ENCODE data around the gene ST6GALNAC2. TPM values are rescaled to one million over a fixed set of nuclear protein-coding genes. Genes with fewer than 3 reads are reported as not detected.
A peak's percentile ranks its signal among the peaks of the same experiment; 100 is the strongest.

ST6GALNAC2 gene
- total RNA-seq, 1 donor from 2014 or later = 24.0 TPM

DNA sequence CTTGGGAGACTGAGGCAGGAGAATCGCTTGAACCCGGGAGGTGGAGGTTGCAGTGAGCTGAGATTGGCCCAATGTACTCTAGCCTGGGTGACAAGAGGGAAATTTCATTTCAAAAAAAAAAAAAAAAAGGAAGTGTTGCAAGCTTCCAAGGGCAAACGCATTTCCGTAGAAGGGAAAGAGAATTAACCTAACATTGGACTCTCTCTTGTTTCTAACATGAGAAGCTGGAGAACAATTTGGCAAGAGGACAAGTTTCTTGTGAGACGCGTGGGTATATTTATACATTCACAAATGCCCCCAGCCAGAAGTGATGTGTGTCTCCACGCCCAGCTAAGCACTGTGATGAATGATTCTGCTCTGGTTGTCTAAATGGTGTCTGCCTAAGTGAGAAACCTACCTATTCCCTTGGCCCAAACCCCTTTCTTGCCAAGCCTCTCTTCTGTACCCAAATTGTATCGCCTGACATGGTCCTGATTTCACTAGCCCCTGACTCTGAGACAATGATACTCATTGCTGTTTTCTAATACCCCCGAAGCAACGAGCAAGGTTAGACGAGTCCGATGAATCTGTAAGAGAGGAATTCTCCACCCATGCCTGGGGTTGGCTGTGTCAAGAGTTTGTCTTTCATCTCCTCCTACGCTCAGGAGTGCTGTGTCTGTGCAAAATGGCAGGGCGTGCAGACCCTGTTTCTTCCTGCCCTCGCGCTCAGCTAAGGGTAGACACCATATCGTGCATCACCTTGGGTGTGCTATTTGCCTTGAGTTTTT, 14.2 kb upstream of the ST6GALNAC2 start:
- no peak for ATAC-seq

DNA sequence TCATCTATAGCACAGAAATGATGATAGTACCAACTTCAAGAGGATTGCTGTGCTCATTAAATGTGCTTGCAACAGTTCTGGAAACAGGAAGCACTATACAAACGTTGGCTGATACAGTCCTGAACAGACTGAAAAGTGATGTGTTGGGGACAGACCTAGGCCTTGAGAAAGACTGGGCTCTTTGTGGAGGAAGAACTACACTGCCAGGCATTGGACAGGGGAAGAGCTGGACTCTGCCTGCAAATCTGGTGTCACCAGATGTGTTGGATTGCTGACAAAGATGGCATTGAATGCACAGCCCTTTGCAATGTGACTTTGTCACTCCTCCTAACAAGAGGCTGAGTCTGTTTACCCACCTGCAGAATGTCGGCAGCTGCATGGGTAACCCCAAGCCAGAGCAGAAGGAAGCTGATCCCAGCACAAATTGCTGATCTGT, 12.4 kb upstream of the ST6GALNAC2 start:
- no peak for ATAC-seq

DNA sequence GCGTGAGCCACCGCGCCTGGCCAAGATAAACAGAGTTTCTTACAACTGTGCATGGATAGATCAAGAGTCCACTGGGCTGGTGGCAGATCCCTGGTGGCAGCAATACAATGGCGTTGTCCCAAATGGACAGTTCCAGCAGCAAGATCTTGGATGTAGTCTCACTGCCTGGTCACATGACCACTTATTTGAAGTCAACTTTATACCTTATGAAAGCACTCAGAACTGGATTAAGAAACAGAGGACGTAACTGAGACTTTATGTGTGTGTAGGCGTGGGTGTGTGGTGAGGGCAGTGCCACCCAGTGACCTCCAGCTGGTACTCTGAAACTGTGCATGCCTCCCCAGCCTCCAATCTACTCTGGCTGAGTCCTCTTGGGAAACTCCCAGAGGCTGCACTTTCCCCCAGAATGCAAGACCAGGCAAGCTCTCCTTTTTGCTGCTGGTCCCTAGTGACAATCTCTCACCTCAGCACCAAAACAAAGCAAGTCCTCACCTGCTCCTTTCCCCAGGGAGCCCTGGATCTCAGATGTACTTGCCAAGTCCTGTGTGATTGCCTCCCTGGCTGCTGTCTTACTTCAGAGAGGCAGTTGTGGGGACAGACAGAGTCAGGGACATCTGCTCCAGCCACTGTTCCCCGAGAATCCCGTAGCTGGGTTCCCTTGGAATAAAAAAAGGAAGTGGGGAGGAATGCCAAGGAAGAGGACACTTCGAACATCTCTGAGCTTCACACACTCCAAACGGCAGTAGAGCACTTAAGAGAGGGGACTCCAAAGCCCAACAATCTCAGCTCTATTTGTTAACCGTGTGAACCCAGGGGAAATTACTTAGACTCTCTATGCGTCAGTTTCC, 11.7 kb upstream of the ST6GALNAC2 start:
- peak; percentile 89 for ATAC-seq

DNA sequence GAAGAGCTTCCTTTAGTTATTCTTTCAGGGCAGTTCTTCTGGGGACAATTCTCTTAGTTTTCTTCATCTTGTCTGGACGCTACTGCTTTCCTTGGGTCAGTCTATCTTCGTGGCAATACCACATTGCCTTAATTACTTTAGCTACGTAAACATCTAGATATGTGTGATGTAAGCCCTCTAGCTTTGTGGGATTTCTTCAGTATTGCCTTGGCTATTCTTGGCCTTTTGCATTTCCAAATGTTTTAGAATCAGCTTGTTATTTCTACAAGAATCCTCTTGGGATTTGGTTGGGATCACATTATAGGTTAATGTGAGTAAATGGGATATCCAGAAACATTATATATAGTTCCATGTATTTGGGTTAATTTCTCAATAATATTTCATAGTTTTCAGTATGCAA, 9.0 kb upstream of the ST6GALNAC2 start:
- ATAC-seq = no peak

DNA sequence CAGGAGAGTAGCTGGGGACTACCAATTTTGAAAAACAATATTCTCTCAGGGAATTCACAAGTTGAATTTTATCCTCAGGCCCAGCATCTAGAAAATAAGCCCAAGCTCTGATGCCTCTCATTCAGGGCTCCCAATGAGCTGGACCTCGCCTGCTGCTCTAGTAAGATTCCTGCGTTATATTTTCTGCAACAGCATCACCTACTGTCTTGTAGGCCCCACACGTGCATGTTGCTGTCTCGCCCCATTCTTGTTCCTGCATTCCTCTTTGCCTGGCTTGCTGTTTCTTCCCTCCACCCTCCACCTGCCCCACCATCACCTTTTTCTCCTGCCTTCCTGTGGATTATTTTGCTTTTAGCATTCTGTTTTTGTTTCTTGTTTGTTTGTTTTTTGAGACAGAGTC, 8.3 kb upstream of the ST6GALNAC2 start:
- ATAC-seq = no peak

DNA sequence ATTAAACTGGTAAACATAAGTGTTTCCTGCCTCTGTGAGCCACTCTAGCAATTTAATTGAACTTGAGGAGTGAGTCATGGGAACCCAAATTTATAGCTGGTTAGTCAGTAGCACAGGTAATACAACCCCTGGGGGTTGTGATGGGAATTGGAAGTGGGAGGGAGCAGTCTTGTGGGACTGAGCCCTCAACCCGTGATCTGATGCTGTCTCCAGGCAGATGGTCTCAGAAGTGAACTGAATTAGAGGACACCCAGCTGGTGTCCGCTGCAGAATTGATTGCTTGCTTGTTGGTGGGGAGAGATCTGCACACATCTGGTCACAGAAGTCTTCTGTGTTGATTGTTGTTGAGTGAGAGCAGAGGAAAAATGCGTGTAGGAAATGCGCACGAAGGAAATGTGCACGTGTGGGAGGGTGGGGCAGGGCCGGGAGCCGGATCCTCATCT, 7.7 kb upstream of the ST6GALNAC2 start:
- ATAC-seq = peak; percentile 77

DNA sequence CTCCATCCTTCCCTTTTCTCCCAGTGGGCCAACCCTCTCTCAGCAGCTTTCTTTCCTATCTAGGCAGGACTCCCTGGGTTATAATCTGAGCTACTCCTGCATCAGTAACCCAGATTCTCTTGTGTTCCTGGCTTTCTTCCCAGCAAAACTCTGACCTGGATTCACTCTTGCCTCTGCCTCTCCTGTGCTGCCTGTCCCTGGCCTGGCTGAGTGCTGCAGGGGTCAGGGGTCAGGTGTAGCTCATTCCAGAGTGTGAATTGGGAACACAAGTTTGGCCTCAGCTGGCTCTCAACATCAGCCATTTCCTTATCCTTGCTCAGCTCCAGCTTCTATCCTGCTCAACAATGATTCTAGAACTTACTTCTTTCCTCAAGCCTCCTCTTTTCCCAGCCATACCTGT, 2.5 kb upstream of the ST6GALNAC2 start:
- ATAC-seq = no peak

DNA sequence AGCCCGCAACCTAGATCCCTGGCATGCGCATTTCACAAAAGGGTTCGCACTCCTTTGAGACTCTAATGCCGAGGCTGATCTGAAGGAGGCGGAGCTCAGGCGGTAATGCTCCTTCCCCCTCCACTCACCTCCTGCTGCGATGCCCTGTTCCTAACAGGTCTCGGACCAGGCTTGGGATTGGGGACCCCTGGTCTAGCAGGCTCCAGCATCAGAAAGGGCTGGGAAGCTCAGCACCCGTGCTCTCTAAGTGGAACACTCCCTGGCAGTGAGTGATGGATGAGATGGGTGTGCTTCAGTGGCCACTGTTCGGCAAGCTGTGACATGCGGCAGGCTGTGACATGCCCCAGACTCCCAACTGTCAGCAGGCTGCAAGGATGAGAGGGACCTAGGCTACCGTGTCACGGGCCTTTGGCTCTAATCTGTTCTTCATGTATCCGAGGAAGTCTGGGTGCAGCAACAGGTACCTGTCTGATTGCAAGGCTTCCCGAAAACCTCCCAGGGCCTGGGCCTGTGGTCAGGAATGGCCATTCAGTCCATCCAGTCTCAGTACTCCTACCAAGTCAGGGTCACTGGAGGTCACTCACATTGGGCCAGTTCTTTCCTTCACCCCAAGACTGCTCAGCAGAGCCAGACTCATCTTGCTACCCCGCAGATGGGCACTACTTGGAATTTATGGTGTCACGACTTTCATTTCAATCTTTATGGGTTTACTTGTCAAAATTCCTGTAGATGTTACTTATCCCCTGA, 1.3 kb upstream of the ST6GALNAC2 start:
- ATAC-seq = peak; percentile 81

DNA sequence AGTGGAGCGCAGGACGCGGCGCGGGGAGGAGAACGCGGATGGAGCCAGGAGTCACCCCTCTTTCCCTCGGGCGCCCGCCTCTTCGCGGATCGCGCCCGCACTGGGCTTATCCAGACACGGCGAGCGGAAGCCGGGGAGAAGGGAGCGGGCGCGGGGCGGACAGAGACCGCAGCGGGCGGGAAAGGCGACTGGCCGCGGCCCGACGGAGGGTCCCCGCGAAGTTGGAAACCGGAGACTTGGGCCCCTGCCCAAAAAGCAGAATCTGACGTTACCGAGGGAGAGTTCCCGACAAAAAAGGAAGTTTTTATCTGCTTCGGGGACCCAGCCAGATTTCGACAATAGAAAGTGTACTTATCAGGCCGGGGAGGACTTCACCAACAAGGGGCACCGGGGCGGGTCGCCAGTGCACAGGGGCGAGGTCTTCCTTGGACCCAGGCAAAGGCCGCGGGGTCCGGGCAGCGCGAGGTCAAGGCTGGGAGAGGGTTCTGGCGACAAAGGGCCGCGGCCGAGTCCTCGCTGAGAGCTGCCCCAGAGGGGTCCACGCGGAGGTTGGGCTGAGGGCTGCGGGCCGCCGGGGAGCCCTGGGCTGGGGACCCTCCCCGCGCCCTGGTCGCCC, 519 bp downstream of the ST6GALNAC2 start:
- peak; percentile 32 for ATAC-seq

DNA sequence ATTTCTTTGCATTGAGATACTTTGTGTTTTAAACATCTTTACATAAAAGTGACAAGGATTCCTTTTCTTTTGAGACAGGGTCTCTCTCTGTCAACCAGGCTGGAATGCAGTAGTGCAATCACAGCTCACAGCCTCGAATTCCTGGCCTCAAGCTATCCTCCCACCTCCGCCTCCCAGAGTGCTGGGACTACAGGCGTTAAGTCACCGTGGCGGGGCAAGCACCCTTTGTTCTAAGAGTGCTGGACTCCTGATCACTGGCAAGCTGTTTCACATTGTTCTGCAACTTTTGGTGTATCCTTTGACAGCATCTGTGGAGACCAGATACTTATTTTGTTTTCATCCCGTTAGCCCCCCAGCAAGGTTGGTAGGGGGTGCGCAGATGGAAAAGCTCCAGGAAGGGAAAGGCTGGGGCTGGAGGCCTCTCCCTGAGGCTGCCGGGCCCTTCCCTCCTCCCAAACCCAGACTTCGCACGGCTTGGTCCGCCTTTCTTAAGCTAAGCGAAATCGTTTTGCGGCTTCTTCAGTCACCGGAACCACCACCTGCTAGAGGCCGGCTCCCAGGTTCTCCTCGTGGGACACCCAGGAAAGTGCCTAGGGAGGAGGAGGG, 1.1 kb downstream of the ST6GALNAC2 start:
- ATAC-seq = no peak

DNA sequence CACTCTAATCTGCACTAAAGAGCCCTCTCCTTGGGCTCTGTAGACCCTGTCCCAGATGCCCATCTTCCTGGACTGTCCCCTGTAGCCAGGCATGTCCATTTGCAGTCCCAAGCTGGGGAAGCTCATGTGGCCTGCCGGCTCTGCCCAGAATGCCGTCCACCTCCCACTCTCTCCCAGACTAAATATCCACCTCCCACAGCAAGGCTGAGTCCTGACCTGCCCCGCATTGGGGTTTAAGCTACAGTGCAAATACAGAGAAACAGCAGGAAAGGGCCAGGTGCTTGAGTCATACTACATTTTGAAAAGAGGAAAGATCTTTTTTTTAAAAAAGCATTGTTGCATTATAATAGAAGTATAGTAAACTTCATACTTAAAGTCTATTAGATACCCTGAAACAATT, 3.0 kb downstream of the ST6GALNAC2 start:
- ATAC-seq = peak; percentile 31

DNA sequence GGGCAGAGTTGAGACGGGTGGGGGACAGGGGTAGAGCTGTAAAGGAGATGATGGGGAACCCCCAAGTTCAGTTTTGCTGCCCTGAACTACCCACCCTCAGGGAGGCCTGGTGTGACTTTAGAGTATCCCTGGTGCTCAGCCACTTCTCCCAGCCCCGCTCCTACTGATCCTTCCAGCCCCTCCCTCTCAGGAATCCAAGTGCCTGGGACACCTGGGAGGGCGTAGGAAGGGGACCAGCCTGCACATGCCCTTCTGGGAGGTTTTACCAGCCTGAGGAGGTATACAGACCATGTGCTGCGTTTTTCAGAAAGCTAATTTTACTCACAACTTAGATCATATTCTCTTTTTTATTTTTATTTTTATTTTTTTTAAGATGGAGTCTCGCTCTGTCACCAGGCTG, 4.1 kb downstream of the ST6GALNAC2 start:
- ATAC-seq = peak; percentile 47

DNA sequence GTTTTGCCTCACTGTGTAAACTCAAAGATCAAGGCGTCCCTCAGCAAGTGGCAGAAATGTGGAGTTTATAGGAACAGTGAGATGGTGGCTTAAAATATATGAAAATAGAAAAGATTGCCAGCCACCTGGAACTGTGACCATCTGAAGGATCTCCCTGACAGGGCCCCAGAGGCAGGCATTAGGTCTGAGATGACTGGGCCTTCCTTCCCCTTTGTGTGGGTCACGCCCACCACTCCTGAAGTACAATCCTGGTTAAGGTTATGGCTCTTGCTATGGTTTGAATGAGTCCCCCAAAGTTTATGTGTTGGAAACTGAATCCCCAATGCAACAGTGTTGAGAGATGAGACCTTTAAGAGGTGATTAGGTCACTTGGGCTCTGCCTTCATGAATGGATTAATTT, 6.4 kb downstream of the ST6GALNAC2 start:
- no peak for ATAC-seq

DNA sequence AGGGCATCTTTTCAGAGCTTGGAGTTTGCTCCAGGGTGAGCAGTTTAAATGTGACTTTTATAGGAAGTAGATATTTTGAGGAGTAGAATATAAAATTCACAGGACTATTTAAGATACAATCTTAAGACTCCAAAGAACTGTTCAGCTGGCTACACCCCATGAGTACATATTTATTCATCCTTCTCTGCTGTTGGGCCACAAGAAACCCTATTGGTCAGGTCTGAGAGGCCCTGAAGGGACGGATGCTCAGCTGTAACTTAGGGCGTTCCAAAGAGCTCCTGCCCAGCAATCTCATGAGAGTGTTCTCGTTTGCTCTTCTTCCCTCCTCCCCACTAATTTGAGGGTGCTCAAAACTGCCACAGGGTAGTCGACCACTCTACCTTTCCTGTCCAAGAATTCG, 7.3 kb downstream of the ST6GALNAC2 start:
- ATAC-seq = peak; percentile 48

DNA sequence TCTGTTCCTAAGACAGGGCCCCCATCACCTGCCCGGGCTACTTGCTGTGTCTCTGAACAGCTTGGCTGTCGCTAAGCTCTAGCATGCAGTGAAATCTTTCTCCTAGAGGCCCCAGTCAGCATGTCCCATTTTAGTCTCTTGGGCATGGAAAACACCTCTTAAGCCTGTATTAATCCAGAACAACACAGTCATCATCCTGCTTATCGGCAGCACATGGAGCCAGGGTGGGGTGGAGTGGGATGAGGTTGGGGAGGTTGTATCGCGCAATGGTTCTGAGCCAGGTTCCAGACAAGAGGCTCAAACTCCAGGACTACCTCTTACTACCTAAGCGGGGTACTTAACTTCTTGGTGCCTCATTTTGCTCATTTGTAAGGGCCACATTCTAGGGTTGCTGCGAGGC, 7.8 kb downstream of the ST6GALNAC2 start:
- ATAC-seq = no peak

DNA sequence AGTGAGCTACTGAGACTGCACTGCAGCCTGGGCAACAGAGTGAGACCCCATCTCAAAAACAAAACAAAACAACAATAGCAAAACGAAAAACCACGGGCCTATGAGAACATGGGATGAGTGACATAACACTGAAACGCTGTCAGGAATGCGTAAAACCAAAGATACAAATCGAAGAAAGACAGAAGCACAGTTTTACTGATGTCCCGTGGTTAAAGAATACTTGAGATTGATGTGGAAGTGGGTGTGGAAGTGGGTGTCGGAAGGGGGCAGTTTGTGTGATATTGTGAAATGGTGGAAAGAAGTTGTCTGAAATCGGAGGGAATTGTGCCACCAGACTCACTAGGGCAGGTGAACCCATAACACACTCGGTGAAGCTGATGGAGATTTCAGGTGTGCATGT, 9.5 kb downstream of the ST6GALNAC2 start:
- no peak for ATAC-seq

DNA sequence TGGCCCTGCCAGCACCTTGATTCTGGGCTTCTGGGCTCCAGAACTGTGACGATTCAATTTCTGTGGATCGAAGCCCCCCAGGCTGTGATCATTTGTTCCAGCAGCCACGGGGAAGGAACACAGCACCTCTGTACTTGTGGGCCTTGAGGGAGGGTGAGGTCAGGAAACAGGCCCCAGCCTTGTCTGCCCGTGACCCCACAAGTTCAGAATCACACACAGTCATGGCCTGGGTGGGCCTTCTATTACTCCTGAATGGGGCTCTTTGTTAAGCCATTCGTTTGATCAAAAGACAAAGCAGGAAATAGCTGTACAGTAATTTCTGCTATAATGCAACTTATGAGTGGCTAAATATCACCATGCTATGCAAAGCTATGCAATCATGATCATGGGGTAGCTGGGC, 10.1 kb downstream of the ST6GALNAC2 start:
- no peak for ATAC-seq

DNA sequence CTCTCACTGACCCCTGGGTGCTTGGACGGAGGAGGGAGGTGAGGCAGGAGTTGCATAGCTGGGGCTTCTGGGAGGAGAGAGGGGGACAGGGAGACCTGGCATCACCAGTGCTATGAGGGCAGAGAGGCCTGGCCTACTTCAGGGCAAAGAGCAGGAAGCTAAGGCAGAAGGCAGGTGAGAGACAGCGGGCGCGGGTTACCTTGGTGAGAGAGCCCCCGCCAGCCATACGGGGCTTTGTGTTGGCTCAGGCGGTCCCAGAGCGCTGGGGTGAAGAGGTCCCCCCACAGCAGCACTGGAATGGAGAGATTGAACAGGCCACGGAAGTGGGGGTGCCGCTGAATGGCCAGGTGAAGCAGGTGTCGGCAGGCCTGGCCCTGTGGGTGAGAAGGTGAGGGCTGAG, 11.5 kb downstream of the ST6GALNAC2 start:
- no peak for ATAC-seq

DNA sequence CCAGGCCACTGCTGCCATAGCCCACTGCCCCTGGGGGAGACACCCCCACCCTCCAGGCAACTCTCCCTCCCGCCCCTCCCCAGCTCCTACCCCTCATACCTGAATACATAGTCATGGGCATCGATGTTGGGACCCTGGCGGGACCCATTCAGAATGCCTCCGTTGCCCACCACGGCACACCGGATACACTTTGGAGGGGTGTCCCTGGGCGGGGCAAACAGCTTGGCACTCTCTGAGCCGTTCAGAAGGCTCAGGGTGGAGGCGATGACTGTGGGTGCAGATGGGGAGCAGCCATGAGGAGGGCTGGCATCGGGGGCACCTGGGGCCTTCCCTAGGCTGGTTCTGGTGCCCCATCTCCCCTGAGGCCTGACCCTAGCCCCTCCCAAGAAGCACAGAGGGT, 12.6 kb downstream of the ST6GALNAC2 start:
- ATAC-seq = no peak

DNA sequence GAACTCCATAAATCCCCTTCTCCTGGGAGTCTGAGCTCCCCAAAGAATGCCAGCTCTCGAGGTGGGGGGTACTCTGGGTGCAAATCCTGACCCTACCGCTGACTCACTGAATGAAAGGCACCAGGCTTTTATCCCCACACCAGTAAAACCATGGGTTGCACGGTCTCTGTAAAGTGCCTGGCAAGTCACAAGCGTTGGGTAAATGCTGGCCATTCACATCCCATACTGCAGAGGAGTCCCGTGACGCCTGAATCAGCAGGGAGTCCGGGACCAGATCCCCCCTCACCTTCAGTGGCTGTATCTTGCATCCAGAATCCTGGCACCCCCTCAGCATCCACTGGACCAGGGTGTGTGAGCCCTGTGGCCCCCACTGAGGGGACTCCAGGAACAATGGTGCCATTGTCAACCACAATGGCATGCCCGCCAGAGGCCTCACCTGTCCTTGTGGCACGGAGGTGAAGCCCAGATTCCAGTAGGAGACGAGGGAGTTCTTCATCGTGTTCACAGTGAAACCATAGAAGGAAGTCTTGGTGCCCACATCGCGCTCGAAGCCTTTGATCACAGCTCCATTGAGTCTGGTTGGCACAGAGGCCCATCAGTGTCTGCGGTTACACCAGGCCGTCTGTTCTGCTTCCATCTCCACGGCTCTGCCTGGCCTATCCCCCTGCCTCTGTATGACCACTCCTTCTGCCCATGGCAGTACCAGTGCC, 13.3 kb downstream of the ST6GALNAC2 start:
- ATAC-seq = no peak

DNA sequence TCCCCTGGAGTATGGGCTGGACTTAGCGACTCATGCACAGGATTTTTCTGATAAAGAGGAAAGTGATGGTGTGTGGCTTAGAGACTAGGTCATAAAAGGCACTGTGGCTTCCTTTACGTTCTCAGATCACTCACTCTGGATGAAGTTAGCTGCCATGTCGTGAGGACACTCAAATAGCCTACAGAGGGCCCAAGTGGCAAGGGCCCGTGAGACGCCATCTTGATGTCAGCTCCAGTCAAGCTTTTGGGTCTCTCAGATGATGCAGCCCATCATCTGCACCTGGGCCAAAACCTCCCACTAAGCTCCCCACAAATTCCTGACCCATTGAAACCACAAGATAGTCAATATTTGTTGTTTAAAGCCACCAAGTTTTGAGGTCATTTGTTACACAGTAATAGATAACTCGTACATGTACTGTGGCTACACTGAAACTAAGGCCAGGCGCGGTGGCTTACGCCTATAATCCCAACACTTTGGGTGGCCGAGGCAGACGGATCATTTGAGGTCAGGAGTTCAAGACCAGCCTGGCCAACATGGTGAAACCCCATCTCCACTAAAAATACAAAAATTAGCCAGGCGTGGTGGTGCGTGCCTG, 14.7 kb downstream of the ST6GALNAC2 start:
- no peak for ATAC-seq

All from esophagus mucosa (tissue), 1 donor.